Gastroesophageal sphincter (tissue), 4 donors: ENCODE results near the gene CDH13. TPM values are rescaled to one million over a fixed set of nuclear protein-coding genes. Genes with fewer than 3 reads are reported as not detected.

Experiments
- ATAC-seq: fragments of 150-250 bp; one replicate; pipeline ENCODE4 v1.9.1; 2016; ENCODE audit warnings: mild to moderate bottlenecking, moderate library complexity
- H3K27ac ChIP-seq, 4 donors: fragments of 200-600 bp; sonication (generic) in 3 of 4; 1 replicate in 3 of 4; 2 replicates in 1 of 4; pipeline ENCODE4 v1.5.1; 2016 to 2019
- H3K27me3 ChIP-seq: fragments of 200-600 bp; sonication (generic); one replicate; pipeline ENCODE4 v1.5.1; 2019
- H3K36me3 ChIP-seq, 2 donors: fragments of 200-600 bp; sonication (generic); one replicate each; pipeline ENCODE4 v1.5.1; 2019; ENCODE audit warnings: control low read depth in 1 of 2
- H3K4me1 ChIP-seq, 3 donors: fragments of 200-600 bp; sonication (generic); 1 replicate in 2 of 3; 2 replicates in 1 of 3; pipeline ENCODE4 v1.5.1; 2016 to 2019; ENCODE audit warnings: control low read depth in 2 of 3
- H3K4me3 ChIP-seq, 2 donors: fragments of 200-600 bp; sonication (generic); one replicate each; pipeline ENCODE4 v1.5.1; 2019; ENCODE audit warnings: mild to moderate bottlenecking in 1 of 2, moderate library complexity in 1 of 2
- H3K9me3 ChIP-seq, 3 donors: fragments of 200-600 bp; sonication (generic); one replicate each; pipeline ENCODE4 v1.5.1; 2017 to 2019; ENCODE audit warnings: control low read depth in 2 of 3
- CTCF ChIP-seq, 4 experiments: fragments of 200-600 bp in 2 of 4; fragments of 450-650 bp in 2 of 4; sonication (generic) in 1 of 4; IDR thresholded peaks; one replicate each; pipeline ENCODE4 v1.5.1; 2017 to 2019; ENCODE audit warnings: antibody characterized with exemption in 4 of 4, mild to moderate bottlenecking in 2 of 4, moderate library complexity in 2 of 4
- EP300 ChIP-seq: sonication (generic); formaldehyde crosslinking; IDR thresholded peaks from one replicate; pipeline ENCODE4 v1.6.1; 2017; ENCODE audit warnings: antibody characterized with exemption, mild to moderate bottlenecking
- POLR2A ChIP-seq, 2 donors: fragments of 450-650 bp; IDR thresholded peaks; one replicate each; pipeline ENCODE4 v1.6.1; 2017; ENCODE audit warnings: antibody characterized with exemption in 2 of 2, mild to moderate bottlenecking in 2 of 2, moderate library complexity in 1 of 2
- POLR2AphosphoS5 ChIP-seq: sonication (generic); formaldehyde crosslinking; IDR thresholded peaks from one replicate; pipeline ENCODE4 v1.6.1; 2017; ENCODE audit warnings: antibody characterized with exemption
- WGBS, 2 donors: methylation state at CpG; one replicate each; pipeline ENCODE4 v1.1.5; 2018; ENCODE audit warnings: low coverage in 1 of 2; 5-methylcytosine and 5-hydroxymethylcytosine counted together
- total RNA-seq, 4 donors: library from RNA; depleted of rRNA; stranded (reverse); fragments of >200 nt; gene quantifications; one replicate each; pipeline ENCODE4 v1.1.0, GENCODE V29; 2016

Gene CDH13
- total RNA-seq, 4 donors from 2014 or later: 4.2 to 22.3 (median 11.4) TPM

- no peak overlapping the region for H3K4me3 ChIP-seq
- no peak for ATAC-seq
- peaks cover 0 to 16% (median 0%) of the 10 kb centered on the region in 3 donors for H3K9me3 ChIP-seq
- TF ChIP-seq POLR2A (IDR thresholded peaks at IDR 0.05): no peak
- no peak for TF ChIP-seq POLR2AphosphoS5
- TF ChIP-seq CTCF (IDR thresholded peaks at IDR 0.05): no peak
- TF ChIP-seq EP300: no peak
- H3K27ac ChIP-seq: no peak overlapping the region
- no peaks in the 10 kb centered on the region for H3K4me1 ChIP-seq
- WGBS, 2 donors: 56 to 60% methylated on average over 1 to 2 of the region's 2 CpGs
- H3K27me3 ChIP-seq: no peaks in the 10 kb centered on the region
- no peaks in the 10 kb centered on the region for H3K36me3 ChIP-seq
Observed at GRCh38 chr16:83517398-83517797, 890.6 kb downstream of the CDH13 start.

- WGBS, 2 donors: 40 to 79% methylated on average over 3 of the region's 5 CpGs
- no peak for TF ChIP-seq EP300
- TF ChIP-seq CTCF (IDR thresholded peaks at IDR 0.05): no peak
- TF ChIP-seq POLR2A (IDR thresholded peaks at IDR 0.05): no peak
- TF ChIP-seq POLR2AphosphoS5: no peak
Observed at GRCh38 chr16:83520596-83520995, 893.8 kb downstream of the CDH13 start.

GRCh38 chr16:83530293-83530692 is 903.5 kb downstream of the CDH13 start:
- Histone ChIP-seq H3K27ac (no peak overlapping the region), H3K4me3 (no peak overlapping the region), H3K9me3 (no peaks in the 10 kb centered on the region), H3K4me1 (no peaks in the 10 kb centered on the region), H3K36me3 (no peaks in the 10 kb centered on the region), H3K27me3 (peaks cover 8% of the 10 kb centered on the region)
- no peak for ATAC-seq
- WGBS, 2 donors: 86 to 100% methylated on average over 2 to 3 of the region's 3 CpGs
- TF ChIP-seq POLR2AphosphoS5: no peak
- TF ChIP-seq POLR2A (IDR thresholded peaks at IDR 0.05): no peak
- no peak for TF ChIP-seq EP300
- TF ChIP-seq CTCF (IDR thresholded peaks at IDR 0.05): no peak

More at GRCh38 chr16:83520596-83520995, 893.8 kb downstream of the CDH13 start:
- Histone ChIP-seq H3K27me3 (no peaks in the 10 kb centered on the region), H3K9me3 (peaks cover 0 to 16% (median 0%) of the 10 kb centered on the region in 3 donors), H3K4me3 (no peak overlapping the region), H3K27ac (no peak overlapping the region), H3K4me1 (no peaks in the 10 kb centered on the region), H3K36me3 (no peaks in the 10 kb centered on the region)
- ATAC-seq: no peak

GRCh38 chr16:83532634-83533033 is 905.9 kb downstream of the CDH13 start:
- H3K27ac ChIP-seq: no peak overlapping the region
- no peaks in the 10 kb centered on the region for H3K9me3 ChIP-seq
- H3K4me3 ChIP-seq: no peak overlapping the region
- TF ChIP-seq CTCF (IDR thresholded peaks at IDR 0.05): no peak
- TF ChIP-seq EP300: no peak
- no peak for TF ChIP-seq POLR2A (IDR thresholded peaks at IDR 0.05)
- TF ChIP-seq POLR2AphosphoS5: no peak
- 64 to 96% methylated on average over 2 to 4 of the region's 12 CpGs for WGBS, 2 donors
- H3K36me3 ChIP-seq: no peaks in the 10 kb centered on the region
- no peak for ATAC-seq
- H3K27me3 ChIP-seq: no peaks in the 10 kb centered on the region
- H3K4me1 ChIP-seq: no peaks in the 10 kb centered on the region

- Histone ChIP-seq H3K9me3 (no peaks in the 10 kb centered on the region), H3K4me1 (no peaks in the 10 kb centered on the region), H3K27me3 (no peaks in the 10 kb centered on the region), H3K36me3 (no peaks in the 10 kb centered on the region), H3K4me3 (no peak overlapping the region), H3K27ac (no peak overlapping the region)
- ATAC-seq: no peak
- WGBS, 2 donors: 80 to 86% methylated on average over 7 of the region's 11 CpGs
- TF ChIP-seq CTCF (IDR thresholded peaks at IDR 0.05) (no peak), POLR2A (IDR thresholded peaks at IDR 0.05) (no peak), POLR2AphosphoS5 (no peak), EP300 (no peak)
Observed at GRCh38 chr16:83533193-83533592, 906.4 kb downstream of the CDH13 start.
